Neutrophil (primary cell): ENCODE data around the gene CCDC86.

Experiments
- H3K27ac ChIP-seq: fragments of 200-600 bp; sonication (generic); 2 replicates; pipeline ENCODE4 v1.5.1; 2016; ENCODE audit warnings: mild to moderate bottlenecking, moderate library complexity
- H3K27me3 ChIP-seq: fragments of 200-600 bp; sonication (generic); 2 replicates; pipeline ENCODE4 v1.6.0; 2016; ENCODE audit warnings: mild to moderate bottlenecking
- H3K36me3 ChIP-seq: fragments of 200-600 bp; sonication (generic); 2 replicates; pipeline ENCODE4 v1.5.1; 2017
- H3K4me1 ChIP-seq, 2 experiments: fragments of 200-600 bp in 1 of 2; sonication (generic) in 1 of 2; 1 replicate in 1 of 2; 2 replicates in 1 of 2; pipeline versions ENCODE4 v1.5.1 to v1.6.1; 2013 to 2016; ENCODE audit warnings: low read depth in 1 of 2, low read length in 1 of 2, mild to moderate bottlenecking in 1 of 2, moderate library complexity in 1 of 2; ENCODE audit not compliant: control insufficient read depth in 1 of 2, insufficient read depth in 1 of 2
- H3K4me3 ChIP-seq, 2 experiments: fragments of 200-600 bp in 1 of 2; sonication (generic) in 1 of 2; 1 replicate in 1 of 2; 2 replicates in 1 of 2; pipeline ENCODE4 v1.5.1; 2013 to 2016; ENCODE audit warnings: low read depth in 1 of 2, low read length in 1 of 2, mild to moderate bottlenecking in 1 of 2, moderate library complexity in 1 of 2
- H3K9me3 ChIP-seq: fragments of 200-600 bp; sonication (generic); 2 replicates; pipeline ENCODE4 v1.5.1; 2016
- TF ChIP-seq, protein P1 (sequence below): fragments of 200-600 bp; sonication (generic); IDR thresholded peaks from 2 replicates; pipeline ENCODE4 v1.5.1; 2016; ENCODE audit warnings: antibody characterized with exemption

Gene CCDC86

DNA sequence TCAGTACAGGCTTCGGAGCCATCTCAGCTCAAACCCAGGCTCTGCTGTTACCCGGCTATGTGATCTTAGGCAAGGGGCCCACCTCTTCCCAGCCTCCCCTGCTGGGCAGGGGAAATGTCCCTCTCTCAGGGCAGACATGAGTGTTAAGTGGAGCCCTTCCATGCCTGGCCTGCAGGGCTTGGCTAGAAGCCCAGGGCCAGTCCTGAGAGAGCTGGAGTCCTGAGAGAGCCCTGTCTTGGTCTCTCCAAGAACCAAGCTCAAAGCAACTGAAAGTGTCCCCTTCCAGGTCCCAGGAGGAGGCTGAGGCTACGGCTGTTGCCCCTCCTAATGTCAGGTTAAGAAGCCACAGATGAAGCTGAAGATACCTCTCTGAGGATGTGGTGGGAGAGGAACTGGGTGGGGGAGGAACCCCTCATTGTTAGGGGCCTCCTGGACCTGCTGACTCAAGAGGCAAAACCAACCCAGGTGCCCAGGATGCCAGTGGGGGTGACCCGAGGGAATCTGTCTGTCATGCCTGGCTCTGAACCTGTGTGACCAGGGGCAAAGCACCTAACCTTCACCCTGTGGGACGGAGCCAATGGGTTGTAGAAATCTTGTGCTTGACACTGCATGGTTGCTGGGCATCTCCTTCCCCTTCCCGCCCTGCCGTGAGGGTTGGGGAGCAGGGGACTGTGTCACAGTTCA lies 29.6 kb downstream of the CCDC86 start:
- TF ChIP-seq, protein P1, sequence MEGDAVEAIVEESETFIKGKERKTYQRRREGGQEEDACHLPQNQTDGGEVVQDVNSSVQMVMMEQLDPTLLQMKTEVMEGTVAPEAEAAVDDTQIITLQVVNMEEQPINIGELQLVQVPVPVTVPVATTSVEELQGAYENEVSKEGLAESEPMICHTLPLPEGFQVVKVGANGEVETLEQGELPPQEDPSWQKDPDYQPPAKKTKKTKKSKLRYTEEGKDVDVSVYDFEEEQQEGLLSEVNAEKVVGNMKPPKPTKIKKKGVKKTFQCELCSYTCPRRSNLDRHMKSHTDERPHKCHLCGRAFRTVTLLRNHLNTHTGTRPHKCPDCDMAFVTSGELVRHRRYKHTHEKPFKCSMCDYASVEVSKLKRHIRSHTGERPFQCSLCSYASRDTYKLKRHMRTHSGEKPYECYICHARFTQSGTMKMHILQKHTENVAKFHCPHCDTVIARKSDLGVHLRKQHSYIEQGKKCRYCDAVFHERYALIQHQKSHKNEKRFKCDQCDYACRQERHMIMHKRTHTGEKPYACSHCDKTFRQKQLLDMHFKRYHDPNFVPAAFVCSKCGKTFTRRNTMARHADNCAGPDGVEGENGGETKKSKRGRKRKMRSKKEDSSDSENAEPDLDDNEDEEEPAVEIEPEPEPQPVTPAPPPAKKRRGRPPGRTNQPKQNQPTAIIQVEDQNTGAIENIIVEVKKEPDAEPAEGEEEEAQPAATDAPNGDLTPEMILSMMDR: no peak
- H3K27me3 ChIP-seq: no peaks in the 10 kb centered on the region
- H3K4me3 ChIP-seq: no peak overlapping the region
- H3K9me3 ChIP-seq: no peaks in the 10 kb centered on the region
- H3K4me1 ChIP-seq: no peaks in the 10 kb centered on the region
- no peaks in the 10 kb centered on the region for H3K36me3 ChIP-seq
- H3K27ac ChIP-seq: no peak overlapping the region

DNA sequence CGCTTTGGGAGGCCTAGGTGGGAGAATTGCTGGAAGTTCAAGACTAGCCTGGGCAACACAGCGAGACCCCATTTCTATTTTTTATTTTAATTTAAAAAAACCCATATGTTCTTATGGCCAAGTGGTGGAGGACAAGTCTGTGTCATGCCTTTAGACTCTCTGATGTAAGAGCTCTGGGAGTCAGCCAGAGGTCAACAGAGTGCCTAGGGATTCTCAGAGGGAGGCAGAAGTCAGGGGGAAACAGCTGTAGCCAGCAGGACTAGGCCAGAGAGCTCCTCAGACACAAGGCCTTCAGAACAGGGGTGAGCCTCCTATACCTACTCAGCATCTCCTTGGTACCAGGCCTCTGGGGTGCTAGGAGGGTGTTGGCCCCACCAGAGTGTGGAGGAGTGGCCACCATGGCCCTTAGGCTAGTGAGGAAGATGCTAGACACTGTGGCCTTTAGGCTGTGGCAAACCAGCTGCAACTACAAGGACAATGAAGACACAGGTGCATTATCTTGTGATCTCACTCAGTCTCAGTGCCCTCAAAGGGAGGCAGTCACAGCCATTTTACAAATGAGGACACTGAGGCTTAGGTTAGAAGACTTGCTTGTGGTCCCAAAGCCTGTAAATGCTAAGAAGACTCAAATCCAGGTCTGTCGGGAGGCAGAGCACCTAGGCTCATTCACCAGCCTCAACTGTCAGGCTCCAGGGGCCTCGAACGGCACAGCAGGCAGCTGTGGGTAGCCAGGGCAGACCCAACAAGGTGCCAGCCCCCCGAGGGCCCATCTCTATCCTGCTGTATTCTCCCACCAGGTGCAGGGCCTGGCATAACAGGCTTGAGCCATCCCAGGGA lies 30.4 kb downstream of the CCDC86 start:
- Histone ChIP-seq H3K36me3 (no peaks in the 10 kb centered on the region), H3K4me1 (no peaks in the 10 kb centered on the region), H3K27me3 (no peaks in the 10 kb centered on the region), H3K9me3 (no peaks in the 10 kb centered on the region), H3K27ac (no peak overlapping the region), H3K4me3 (no peak overlapping the region)
- TF ChIP-seq, protein P1: no peak

DNA sequence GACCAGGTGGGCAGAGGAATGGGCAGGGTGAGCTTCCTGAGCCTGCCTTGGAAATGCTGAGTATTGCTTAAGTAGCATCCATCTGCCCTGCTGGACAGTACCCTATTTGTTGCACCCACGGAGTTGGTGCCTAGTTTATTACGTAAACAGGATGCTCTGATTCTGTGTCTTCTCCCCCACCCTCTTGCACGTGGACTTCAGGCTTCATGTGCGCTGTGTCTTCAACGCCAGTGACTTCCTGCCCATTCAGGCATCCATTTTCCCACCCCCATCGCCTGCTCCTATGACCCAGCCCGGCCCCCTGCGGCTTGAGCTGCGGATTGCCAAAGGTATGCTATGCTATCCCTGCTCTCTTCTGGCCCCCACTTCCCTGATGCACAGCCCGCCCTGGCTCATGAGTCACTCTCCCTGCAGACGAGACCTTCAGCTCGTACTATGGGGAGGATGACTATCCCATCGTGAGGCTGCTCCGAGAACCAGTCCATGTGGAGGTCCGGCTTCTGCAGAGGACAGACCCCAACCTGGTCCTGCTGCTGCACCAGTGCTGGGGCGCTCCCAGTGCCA lies 31.1 kb downstream of the CCDC86 start:
- TF ChIP-seq, protein P1: no peak
- H3K4me3 ChIP-seq: no peak overlapping the region

DNA sequence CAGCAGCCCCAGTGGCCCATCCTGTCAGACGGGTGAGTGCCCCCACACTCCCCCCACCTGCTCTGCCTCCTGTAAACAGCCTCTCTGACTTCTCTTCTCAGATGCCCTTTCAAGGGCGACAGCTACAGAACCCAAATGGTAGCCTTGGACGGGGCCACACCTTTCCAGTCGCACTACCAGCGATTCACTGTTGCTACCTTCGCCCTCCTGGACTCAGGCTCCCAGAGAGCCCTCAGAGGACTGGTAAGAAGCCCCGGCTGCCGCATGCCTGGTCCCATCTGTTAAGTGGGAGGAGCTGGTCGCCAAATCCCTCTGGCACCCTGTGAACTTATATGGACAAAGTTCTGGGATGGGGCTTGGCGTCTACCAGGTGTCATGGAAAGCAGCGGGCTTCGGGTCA lies 31.6 kb downstream of the CCDC86 start:
- H3K27me3 ChIP-seq: no peaks in the 10 kb centered on the region
- H3K36me3 ChIP-seq: no peaks in the 10 kb centered on the region
- H3K27ac ChIP-seq: no peak overlapping the region
- H3K4me1 ChIP-seq: no peaks in the 10 kb centered on the region
- no peaks in the 10 kb centered on the region for H3K9me3 ChIP-seq
- TF ChIP-seq, protein P1: no peak
- no peak overlapping the region for H3K4me3 ChIP-seq

More for the DNA sequence above, 31.1 kb downstream of the CCDC86 start:
- Histone ChIP-seq H3K27me3 (no peaks in the 10 kb centered on the region), H3K36me3 (no peaks in the 10 kb centered on the region), H3K9me3 (no peaks in the 10 kb centered on the region), H3K27ac (no peak overlapping the region), H3K4me1 (no peaks in the 10 kb centered on the region)

DNA sequence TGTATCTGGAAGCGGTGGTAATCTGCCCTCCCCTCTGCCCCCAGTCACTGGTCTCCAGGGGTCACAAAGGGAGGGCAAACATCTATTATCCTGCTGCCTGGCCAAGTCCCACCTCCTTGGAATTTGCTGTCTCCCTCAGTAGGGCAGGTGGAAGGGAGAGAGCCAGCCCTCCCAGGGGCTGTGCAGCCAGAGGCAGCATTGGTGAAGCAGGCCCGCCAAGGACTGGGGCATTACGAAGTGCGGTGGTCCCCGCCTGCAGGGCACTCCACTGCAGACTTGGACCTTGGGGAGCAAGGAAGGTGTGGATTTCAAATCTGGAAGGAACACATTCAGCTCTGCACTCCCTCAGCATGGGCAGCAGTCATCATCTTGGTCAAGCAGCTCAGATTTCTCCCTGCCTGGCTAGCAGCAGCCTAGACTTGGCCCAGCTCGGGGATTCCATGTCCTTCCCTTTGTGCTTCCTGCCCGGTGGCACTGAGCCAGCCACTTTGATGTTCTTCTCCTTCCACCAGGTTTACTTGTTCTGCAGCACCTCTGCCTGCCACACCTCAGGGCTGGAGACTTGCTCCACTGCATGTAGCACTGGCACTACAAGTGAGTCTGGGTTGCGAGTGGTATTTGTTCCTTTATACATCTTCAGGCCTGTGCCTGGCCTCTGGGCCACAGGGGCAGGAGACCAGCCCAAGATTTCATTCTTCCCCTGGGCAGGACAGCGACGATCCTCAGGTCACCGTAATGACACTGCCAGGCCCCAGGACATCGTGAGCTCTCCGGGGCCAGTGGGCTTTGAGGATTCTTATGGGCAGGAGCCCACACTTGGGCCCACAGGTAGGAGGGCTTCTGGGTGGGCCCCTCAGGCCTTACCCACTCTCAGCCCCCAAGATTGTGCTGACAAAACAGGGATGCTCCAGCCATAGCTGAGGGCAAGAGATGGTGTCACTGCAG lies 32.8 kb downstream of the CCDC86 start:
- Histone ChIP-seq H3K4me1 (no peaks in the 10 kb centered on the region), H3K36me3 (no peaks in the 10 kb centered on the region), H3K4me3 (no peak overlapping the region), H3K27ac (no peak overlapping the region), H3K27me3 (no peaks in the 10 kb centered on the region), H3K9me3 (no peaks in the 10 kb centered on the region)
- TF ChIP-seq, protein P1: no peak
